Measurements from ENCODE around the gene SKIC8.
"Not testable (repeated sequence)": the region's sequence is repeated elsewhere in the genome, so short reads cannot be mapped to it uniquely, and the experiment has no call there.

DNA sequence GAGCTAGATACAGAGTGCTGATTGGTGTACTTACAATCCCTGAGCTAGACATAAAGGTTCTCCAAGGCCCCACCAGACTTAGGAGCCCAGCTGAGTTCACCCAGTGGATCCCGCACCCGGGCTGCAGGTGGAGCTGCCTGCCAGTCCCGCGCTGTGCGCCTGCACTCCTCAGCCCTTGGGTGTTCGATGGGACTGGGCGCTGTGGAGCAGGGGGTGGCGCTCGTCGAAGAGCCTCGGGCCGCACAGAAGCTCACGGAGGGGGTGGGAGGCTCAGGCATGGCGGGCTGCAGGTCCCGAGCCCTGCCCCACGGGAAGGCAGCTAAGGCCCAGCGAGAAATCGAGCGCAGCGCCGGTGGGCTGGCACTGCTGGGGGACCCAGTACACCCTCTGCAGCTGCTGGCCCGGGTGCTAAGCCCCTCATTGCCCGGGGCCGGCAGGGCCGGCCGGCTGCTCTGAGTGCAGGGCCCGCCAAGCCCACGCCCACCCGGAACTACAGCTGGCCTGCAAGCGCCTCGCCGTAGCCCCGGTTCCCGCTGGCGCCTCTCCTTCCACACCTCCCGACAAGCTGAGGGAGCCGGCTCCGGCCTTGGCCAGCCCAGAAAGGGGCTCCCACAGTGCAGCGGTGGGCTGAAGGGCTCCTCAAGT lies 53.3 kb downstream of the SKIC8 start:
- not testable (repeated sequence) for TF ChIP-seq EZH2 (IDR thresholded peaks at IDR 0.05; ENCODE audit: insufficient read depth, low read length); CTCF (IDR thresholded peaks at IDR 0.05; ENCODE audit: insufficient read depth, low read depth, low read length)

Data from astrocyte (in vitro differentiated cells and primary cell).